Mesenchymal stem cell (in vitro differentiated cells and primary cell): Measurements from ENCODE around the gene WDR90.

Experiments
- DNase-seq: peaks from one replicate; pipeline ENCODE4 v3.0.0-alpha.2; 2013
- H2AFZ ChIP-seq: one replicate; pipeline ENCODE4 v1.6.1; 2013; ENCODE audit warnings: low read depth, mild to moderate bottlenecking, control low read depth, inconsistent platforms, low read length, moderate library complexity
- H2AK5ac ChIP-seq: 2 replicates; pipeline ENCODE4 v1.6.1; 2013; ENCODE audit warnings: low read length, moderate library complexity, mild to moderate bottlenecking, inconsistent platforms; ENCODE audit not compliant: severe bottlenecking
- H2BK120ac ChIP-seq: one replicate; pipeline ENCODE4 v1.6.1; 2013; ENCODE audit warnings: low read depth, mild to moderate bottlenecking, inconsistent platforms, low read length, moderate library complexity
- H2BK12ac ChIP-seq, 2 experiments: one replicate each; pipeline ENCODE4 v1.6.1; 2013; ENCODE audit warnings: inconsistent platforms in 2 of 2, low read length in 2 of 2, mild to moderate bottlenecking in 2 of 2, moderate library complexity in 2 of 2, control low read depth in 1 of 2
- H2BK15ac ChIP-seq: one replicate; pipeline ENCODE4 v1.6.1; 2013; ENCODE audit warnings: mild to moderate bottlenecking, low read depth, inconsistent platforms; ENCODE audit not compliant: poor library complexity, severe bottlenecking
- H2BK5ac ChIP-seq: 2 replicates; pipeline ENCODE4 v1.6.1; 2013; ENCODE audit warnings: low read depth, mild to moderate bottlenecking, low read length, control low read depth, inconsistent platforms; ENCODE audit not compliant: poor library complexity, severe bottlenecking
- H3K14ac ChIP-seq, 2 experiments: one replicate each; pipeline ENCODE4 v1.6.1; 2013; ENCODE audit warnings: inconsistent platforms in 2 of 2, low read length in 2 of 2, control low read depth in 1 of 2, mild to moderate bottlenecking in 1 of 2, moderate library complexity in 1 of 2
- H3K18ac ChIP-seq, 2 experiments: one replicate each; pipeline ENCODE4 v1.6.1; 2013; ENCODE audit warnings: inconsistent platforms in 2 of 2, low read length in 2 of 2, control low read depth in 1 of 2, low read depth in 1 of 2, mild to moderate bottlenecking in 1 of 2
- H3K23ac ChIP-seq, 2 experiments: one replicate each; pipeline ENCODE4 v1.6.1; 2013; ENCODE audit warnings: inconsistent platforms in 2 of 2, low read length in 2 of 2, mild to moderate bottlenecking in 2 of 2, moderate library complexity in 2 of 2, control low read depth in 1 of 2
- H3K27ac ChIP-seq: 2 replicates; pipeline ENCODE4 v1.5.1; 2013; ENCODE audit warnings: mild to moderate bottlenecking, moderate library complexity, low read length, control low read depth, inconsistent platforms; ENCODE audit not compliant: poor library complexity, severe bottlenecking
- H3K27me3 ChIP-seq, 2 experiments: 2 replicates each; pipeline versions ENCODE4 v1.6.1 to v1.7.0; 2013; ENCODE audit warnings: low read length in 2 of 2, mild to moderate bottlenecking in 2 of 2, moderate library complexity in 2 of 2, control low read depth in 1 of 2, inconsistent platforms in 1 of 2; ENCODE audit not compliant: control insufficient read depth in 1 of 2, insufficient read depth in 1 of 2
- H3K36me3 ChIP-seq, 2 experiments: 2 replicates each; pipeline versions ENCODE4 v1.6.1 to v1.7.0; 2013; ENCODE audit warnings: low read length in 2 of 2, control low read depth in 1 of 2, inconsistent platforms in 1 of 2, low read depth in 1 of 2, mild to moderate bottlenecking in 1 of 2; ENCODE audit not compliant: insufficient read depth in 2 of 2, control insufficient read depth in 1 of 2
- H3K4ac ChIP-seq, 2 experiments: one replicate each; pipeline ENCODE4 v1.6.1; 2013; ENCODE audit warnings: inconsistent platforms in 2 of 2, low read length in 2 of 2, mild to moderate bottlenecking in 2 of 2, moderate library complexity in 2 of 2, control low read depth in 1 of 2, low read depth in 1 of 2
- H3K4me1 ChIP-seq: 2 replicates; pipeline ENCODE4 v1.6.1; 2013; ENCODE audit warnings: low read depth, low read length, control low read depth; ENCODE audit not compliant: control insufficient read depth, insufficient read depth
- H3K4me2 ChIP-seq: 2 replicates; pipeline ENCODE4 v1.6.1; 2013; ENCODE audit warnings: low read length, mild to moderate bottlenecking, inconsistent platforms; ENCODE audit not compliant: poor library complexity, severe bottlenecking
- H3K4me3 ChIP-seq, 2 experiments: 2 replicates each; pipeline versions ENCODE4 v1.5.1 to v1.7.0; 2013; ENCODE audit warnings: low read length in 2 of 2, mild to moderate bottlenecking in 2 of 2, control low read depth in 1 of 2, low read depth in 1 of 2; ENCODE audit not compliant: insufficient read depth in 1 of 2
- H3K79me1 ChIP-seq: replicated peaks from 2 replicates; pipeline ENCODE4 v1.6.1; 2013; ENCODE audit warnings: mild to moderate bottlenecking, control low read depth, low read length, inconsistent platforms; ENCODE audit not compliant: poor library complexity, severe bottlenecking
- H3K9ac ChIP-seq: 2 replicates; pipeline ENCODE4 v1.7.0; 2013; ENCODE audit warnings: mild to moderate bottlenecking, low read length, moderate library complexity
- H3K9me3 ChIP-seq: 2 replicates; pipeline ENCODE4 v1.7.0; 2013; ENCODE audit warnings: mild to moderate bottlenecking, low read length; ENCODE audit not compliant: control insufficient read depth
- H4K8ac ChIP-seq: one replicate; pipeline ENCODE4 v1.6.1; 2013; ENCODE audit warnings: inconsistent platforms, mild to moderate bottlenecking, low read length, moderate library complexity
- H4K91ac ChIP-seq: one replicate; pipeline ENCODE4 v1.6.1; 2013; ENCODE audit warnings: mild to moderate bottlenecking, low read length, inconsistent platforms
- WGBS: methylation state at CpG from one replicate; pipeline ENCODE4 v1.1.7; 2013; ENCODE audit warnings: mixed read lengths; 5-methylcytosine and 5-hydroxymethylcytosine counted together

The WDR90 gene

DNA sequence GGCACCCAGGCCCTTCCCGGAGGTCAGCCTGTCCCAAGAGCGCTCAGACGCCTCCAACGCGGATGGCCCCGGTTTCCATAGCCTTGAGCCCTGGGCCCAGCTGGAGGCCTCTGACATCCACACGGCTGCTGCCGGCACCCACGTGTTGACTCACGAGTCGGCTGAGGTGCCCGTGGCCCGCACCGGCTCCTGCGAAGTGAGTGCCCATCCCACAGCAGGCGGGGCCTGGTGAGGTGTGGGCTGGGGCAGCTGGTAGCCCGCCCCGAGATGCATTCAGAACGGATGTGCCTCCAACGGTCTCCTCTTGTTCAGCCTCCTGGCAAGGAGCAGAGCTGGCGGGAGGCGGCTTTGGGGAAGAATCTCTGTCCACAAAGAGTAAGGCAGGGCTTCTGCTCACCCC, 2.7 kb downstream of the WDR90 start:
- H3K18ac ChIP-seq: no peak overlapping the region
- H3K23ac ChIP-seq: no peak overlapping the region
- peaks cover 12 to 72% of the 10 kb centered on the region in 2 experiments for H3K36me3 ChIP-seq
- peaks cover 13% of the 10 kb centered on the region for H3K79me1 ChIP-seq
- H2BK15ac ChIP-seq: no peak overlapping the region
- no peak overlapping the region for H3K4me3 ChIP-seq
- no peak overlapping the region for H4K91ac ChIP-seq
- WGBS: 95% methylated on average over 22 of the region's 22 CpGs
- H2BK5ac ChIP-seq: no peak overlapping the region
- H3K4me2 ChIP-seq: no peak overlapping the region
- no peak overlapping the region for H2BK12ac ChIP-seq
- no peak overlapping the region for H3K27ac ChIP-seq
- H3K9ac ChIP-seq: no peak overlapping the region
- no peak overlapping the region for H2AK5ac ChIP-seq
- H3K27me3 ChIP-seq: no peaks in the 10 kb centered on the region
- no peak overlapping the region for H3K4ac ChIP-seq
- no peaks in the 10 kb centered on the region for H3K9me3 ChIP-seq
- DNase-seq: no peak
- H4K8ac ChIP-seq: no peak overlapping the region
- H2BK120ac ChIP-seq: no peak overlapping the region
- no peak overlapping the region for H2AFZ ChIP-seq
- no peak overlapping the region for H3K14ac ChIP-seq
- peaks cover 29% of the 10 kb centered on the region for H3K4me1 ChIP-seq

DNA sequence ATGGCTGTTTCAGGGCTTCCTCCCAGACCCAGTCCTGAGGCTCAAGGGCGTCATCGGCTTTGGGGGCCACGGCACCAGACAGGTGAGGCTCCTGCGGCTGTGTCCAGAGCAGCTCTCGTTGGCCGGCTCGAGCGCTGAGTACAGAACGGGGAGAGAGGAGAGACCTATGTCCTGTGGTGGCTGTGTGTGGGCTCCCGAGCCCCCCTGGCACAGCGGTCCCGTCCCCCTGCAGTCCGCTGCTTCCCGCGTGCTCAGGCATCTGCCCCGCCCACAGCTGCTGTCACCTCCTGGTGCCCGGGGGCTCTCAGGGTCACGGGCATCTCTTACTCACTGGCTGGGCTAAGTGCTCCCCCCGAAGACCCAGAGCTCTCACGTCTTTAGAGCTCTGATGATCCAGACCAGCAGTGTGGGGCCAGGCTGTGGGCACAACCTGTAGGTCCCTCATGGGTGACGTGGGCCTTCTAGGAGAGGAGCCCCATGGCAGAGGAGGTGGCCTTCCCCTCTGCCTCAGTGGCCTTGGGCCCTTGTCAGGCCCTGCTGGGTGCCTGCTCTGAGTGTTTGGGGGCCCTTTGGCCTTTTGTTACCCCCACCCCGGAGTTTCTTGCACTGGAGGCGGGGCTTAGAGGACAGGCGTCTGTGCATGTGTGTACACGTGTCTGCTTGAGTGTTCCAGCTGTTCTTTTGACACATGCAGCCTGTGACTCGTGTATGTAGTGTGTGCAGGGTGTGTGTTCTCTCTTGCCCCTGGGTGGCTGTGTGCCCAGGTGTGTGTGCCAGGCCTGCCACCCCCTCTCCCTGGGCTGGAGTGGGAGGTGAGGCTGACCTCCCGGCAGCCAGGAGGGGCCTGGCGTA, 3.5 kb downstream of the WDR90 start:
- no peak overlapping the region for H2BK15ac ChIP-seq
- no peak overlapping the region for H3K18ac ChIP-seq
- no peak overlapping the region for H2BK120ac ChIP-seq
- H3K36me3 ChIP-seq: peaks cover 12 to 72% of the 10 kb centered on the region in 2 experiments
- no peak overlapping the region for H3K4me2 ChIP-seq
- WGBS: 89% methylated on average over 28 of the region's 28 CpGs
- no peak overlapping the region for H2AFZ ChIP-seq
- no peaks in the 10 kb centered on the region for H3K27me3 ChIP-seq
- no peak overlapping the region for H3K14ac ChIP-seq
- H3K27ac ChIP-seq: no peak overlapping the region
- no peak overlapping the region for H4K91ac ChIP-seq
- DNase-seq: no peak
- H2BK12ac ChIP-seq: no peak overlapping the region
- H3K9me3 ChIP-seq: no peaks in the 10 kb centered on the region
- H2BK5ac ChIP-seq: no peak overlapping the region
- H3K23ac ChIP-seq: no peak overlapping the region
- H4K8ac ChIP-seq: no peak overlapping the region
- H3K79me1 ChIP-seq: peaks cover 10% of the 10 kb centered on the region
- H3K9ac ChIP-seq: no peak overlapping the region
- H3K4me1 ChIP-seq: peaks cover 24% of the 10 kb centered on the region
- H3K4me3 ChIP-seq: no peak overlapping the region
- no peak overlapping the region for H3K4ac ChIP-seq
- H2AK5ac ChIP-seq: no peak overlapping the region

DNA sequence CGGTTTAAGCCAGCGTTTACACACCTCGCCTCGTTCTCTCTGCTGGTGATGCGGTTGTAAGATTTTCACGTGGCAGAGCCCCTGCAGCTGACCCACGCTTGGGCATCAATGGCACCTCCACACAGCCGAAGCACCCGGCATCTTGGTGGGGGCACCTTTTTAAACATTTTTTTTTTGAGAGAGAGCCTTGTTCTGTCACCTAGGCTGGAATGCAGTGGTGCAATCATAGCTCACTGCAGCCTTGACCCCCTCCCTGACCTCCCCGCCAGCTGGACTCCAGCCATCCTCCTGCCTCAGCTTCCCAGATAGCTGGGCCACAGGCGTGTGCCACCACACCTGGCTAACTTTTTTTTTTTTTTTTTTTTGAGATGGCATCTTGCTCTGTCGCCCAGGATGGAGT, 4.9 kb downstream of the WDR90 start:
- H2AFZ ChIP-seq: no peak overlapping the region
- no peak overlapping the region for H3K27ac ChIP-seq
- no peak overlapping the region for H3K23ac ChIP-seq
- H3K18ac ChIP-seq: no peak overlapping the region
- H3K27me3 ChIP-seq: no peaks in the 10 kb centered on the region
- H4K91ac ChIP-seq: no peak overlapping the region
- H3K36me3 ChIP-seq: peaks cover 12 to 84% of the 10 kb centered on the region in 2 experiments
- no peak for DNase-seq
- H2BK15ac ChIP-seq: no peak overlapping the region
- no peak overlapping the region for H3K4ac ChIP-seq
- WGBS: 97% methylated on average over 11 of the region's 12 CpGs
- H3K14ac ChIP-seq: no peak overlapping the region
- H3K9me3 ChIP-seq: no peaks in the 10 kb centered on the region
- H2AK5ac ChIP-seq: no peak overlapping the region
- no peak overlapping the region for H2BK5ac ChIP-seq
- H2BK12ac ChIP-seq: no peak overlapping the region
- no peak overlapping the region for H2BK120ac ChIP-seq
- no peak overlapping the region for H3K4me2 ChIP-seq
- no peak overlapping the region for H3K4me3 ChIP-seq
- peaks cover 11% of the 10 kb centered on the region for H3K4me1 ChIP-seq
- H4K8ac ChIP-seq: no peak overlapping the region
- H3K9ac ChIP-seq: no peak overlapping the region
- H3K79me1 ChIP-seq: peaks cover 5% of the 10 kb centered on the region

DNA sequence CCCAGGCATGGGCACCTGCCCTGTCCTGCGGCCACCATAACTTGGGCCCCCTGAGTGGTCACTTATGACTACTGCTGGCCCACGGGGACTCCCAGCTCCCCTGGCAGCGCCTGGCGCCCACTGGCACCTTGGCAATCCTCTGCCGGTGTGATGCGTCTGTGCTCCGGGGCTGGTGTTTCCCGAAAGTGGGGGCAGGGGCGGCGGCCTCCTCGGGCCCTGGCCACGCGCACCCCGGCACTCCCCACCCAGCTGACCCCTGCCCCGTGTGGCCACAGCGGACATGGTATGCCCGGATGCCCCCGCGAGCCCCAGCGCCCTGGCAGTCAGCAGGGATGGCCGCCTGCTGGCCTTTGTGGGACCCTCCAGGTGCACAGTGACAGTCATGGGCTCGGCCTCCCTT, 8.3 kb downstream of the WDR90 start:
- H3K4me1 ChIP-seq: peaks cover 19% of the 10 kb centered on the region
- H2BK15ac ChIP-seq: no peak overlapping the region
- H2AFZ ChIP-seq: no peak overlapping the region
- H3K79me1 ChIP-seq: no peaks in the 10 kb centered on the region
- no peaks in the 10 kb centered on the region for H3K9me3 ChIP-seq
- no peak overlapping the region for H3K9ac ChIP-seq
- H4K8ac ChIP-seq: no peak overlapping the region
- H3K18ac ChIP-seq: no peak overlapping the region
- H3K27ac ChIP-seq: no peak overlapping the region
- H2AK5ac ChIP-seq: no peak overlapping the region
- no peak overlapping the region for H2BK5ac ChIP-seq
- DNase-seq: no peak
- H3K36me3 ChIP-seq: peaks cover 12 to 83% of the 10 kb centered on the region in 2 experiments
- WGBS: 95% methylated on average over 22 of the region's 22 CpGs
- H2BK12ac ChIP-seq: no peak overlapping the region
- no peak overlapping the region for H4K91ac ChIP-seq
- H3K27me3 ChIP-seq: no peaks in the 10 kb centered on the region
- no peak overlapping the region for H2BK120ac ChIP-seq
- no peak overlapping the region for H3K23ac ChIP-seq
- H3K14ac ChIP-seq: no peak overlapping the region
- no peak overlapping the region for H3K4me3 ChIP-seq
- no peak overlapping the region for H3K4me2 ChIP-seq
- H3K4ac ChIP-seq: no peak overlapping the region
